ENCODE measurements around the gene MRPL49. TPM values are rescaled to one million over a fixed set of nuclear protein-coding genes. Genes with fewer than 3 reads are reported as not detected.

Gene MRPL49
- total RNA-seq, 4 donors from 2014 or later = 70.9 to 112 (median 91.6) TPM

GRCh38 chr11:65152122-65152521 is 30.0 kb downstream of the MRPL49 start:
- DNase-seq = no peak
- WGBS, 2 donors = 77 to 84% methylated on average over 2 of the region's 2 CpGs
- Histone ChIP-seq H3K9me3 (no peaks in the 10 kb centered on the region), H3K27ac (no peak overlapping the region), H3K36me3 (no peaks in the 10 kb centered on the region), H3K27me3 (no peaks in the 10 kb centered on the region), H3K4me3 (replicated peaks in 1 of 3) (no peak overlapping the region), H3K4me1 (peaks cover 8 to 12% of the 10 kb centered on the region in 2 donors)
- TF ChIP-seq POLR2A (IDR thresholded peaks at IDR 0.05) = no peak
- TF ChIP-seq CTCF (IDR thresholded peaks at IDR 0.05) = no peak
- intact Hi-C loops (cut with DNase I) = no loop called here

GRCh38 chr11:65156256-65156655 is 34.1 kb downstream of the MRPL49 start:
- intact Hi-C loops (cut with DNase I) = no loop called here
- no peaks in the 10 kb centered on the region for H3K36me3 ChIP-seq
- no peak for DNase-seq
- H3K27ac ChIP-seq = no peak overlapping the region
- H3K4me1 ChIP-seq = no peaks in the 10 kb centered on the region
- WGBS, 2 donors = 91 to 96% methylated on average over 3 of the region's 3 CpGs
- no peak overlapping the region for H3K4me3 ChIP-seq (replicated peaks in 1 of 3)
- no peaks in the 10 kb centered on the region for H3K27me3 ChIP-seq
- H3K9me3 ChIP-seq = no peaks in the 10 kb centered on the region
- TF ChIP-seq CTCF (IDR thresholded peaks at IDR 0.05) (no peak), POLR2A (IDR thresholded peaks at IDR 0.05) (no peak)

- intact Hi-C loops (cut with DNase I) = no loop called here
These were observed 34.8 kb downstream of the MRPL49 start for GRCh38 chr11:65156926-65157325.

DNA sequence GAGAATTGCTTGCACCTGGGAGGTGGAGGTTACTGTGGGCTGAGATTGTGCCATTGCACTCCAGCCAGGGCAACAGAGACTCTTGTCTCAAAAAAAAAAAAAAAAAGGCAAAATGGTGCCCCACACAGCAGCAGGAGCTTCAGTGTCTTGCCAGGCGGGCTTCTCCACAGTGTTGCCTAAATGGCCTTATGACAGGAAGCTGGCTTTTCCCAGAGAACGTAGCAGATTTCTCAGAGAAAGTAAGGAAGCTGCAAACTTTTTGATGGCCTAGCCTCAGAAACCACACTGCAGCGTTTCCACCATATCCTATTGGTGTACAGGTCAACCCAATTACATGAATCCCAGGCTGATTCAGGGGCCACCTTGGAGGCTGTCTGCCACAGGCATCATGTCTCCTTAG is 35.2 kb downstream of the MRPL49 start:
- DNase-seq = no peak
- H3K27ac ChIP-seq = no peak overlapping the region
- H3K4me3 ChIP-seq (replicated peaks in 1 of 3) = no peak overlapping the region
- TF ChIP-seq POLR2A (IDR thresholded peaks at IDR 0.05) = no peak
- TF ChIP-seq CTCF (IDR thresholded peaks at IDR 0.05) = no peak
- no peaks in the 10 kb centered on the region for H3K9me3 ChIP-seq
- no peaks in the 10 kb centered on the region for H3K36me3 ChIP-seq
- WGBS, 2 donors = 82 to 83% methylated on average over 3 of the region's 3 CpGs
- H3K4me1 ChIP-seq = no peaks in the 10 kb centered on the region
- H3K27me3 ChIP-seq = no peaks in the 10 kb centered on the region
- intact Hi-C loops (cut with DNase I) = no loop called here

More at GRCh38 chr11:65156926-65157325, 34.8 kb downstream of the MRPL49 start:
- no peaks in the 10 kb centered on the region for H3K9me3 ChIP-seq
- H3K27ac ChIP-seq = no peak overlapping the region
- 91 to 97% methylated on average over 3 of the region's 3 CpGs for WGBS, 2 donors
- no peak overlapping the region for H3K4me3 ChIP-seq (replicated peaks in 1 of 3)
- no peaks in the 10 kb centered on the region for H3K36me3 ChIP-seq
- no peaks in the 10 kb centered on the region for H3K27me3 ChIP-seq
- TF ChIP-seq POLR2A (IDR thresholded peaks at IDR 0.05) = no peak
- TF ChIP-seq CTCF (IDR thresholded peaks at IDR 0.05) = no peak
- H3K4me1 ChIP-seq = no peaks in the 10 kb centered on the region
- DNase-seq = no peak

GRCh38 chr11:65159012-65159411 is 36.9 kb downstream of the MRPL49 start:
- no peak for TF ChIP-seq POLR2A (IDR thresholded peaks at IDR 0.05)
- TF ChIP-seq CTCF (IDR thresholded peaks at IDR 0.05) = no peak
- H3K27ac ChIP-seq = no peak overlapping the region
- no peak for DNase-seq
- WGBS, 2 donors = 75 to 78% methylated on average over 5 of the region's 5 CpGs
- H3K27me3 ChIP-seq = no peaks in the 10 kb centered on the region
- no peaks in the 10 kb centered on the region for H3K36me3 ChIP-seq
- H3K9me3 ChIP-seq = no peaks in the 10 kb centered on the region
- H3K4me3 ChIP-seq (replicated peaks in 1 of 3) = no peak overlapping the region
- intact Hi-C loops (cut with DNase I) = no loop called here
- no peaks in the 10 kb centered on the region for H3K4me1 ChIP-seq
